ENCODE results near the gene ZNF217. TPM values are rescaled to one million over a fixed set of nuclear protein-coding genes. Genes with fewer than 3 reads are reported as not detected.
"Not testable (repeated sequence)": the region's sequence is repeated elsewhere in the genome, so short reads cannot be mapped to it uniquely, and the experiment has no call there.

Gene ZNF217
- total RNA-seq, 1 donor from 2014 or later = 30.9 TPM

DNA sequence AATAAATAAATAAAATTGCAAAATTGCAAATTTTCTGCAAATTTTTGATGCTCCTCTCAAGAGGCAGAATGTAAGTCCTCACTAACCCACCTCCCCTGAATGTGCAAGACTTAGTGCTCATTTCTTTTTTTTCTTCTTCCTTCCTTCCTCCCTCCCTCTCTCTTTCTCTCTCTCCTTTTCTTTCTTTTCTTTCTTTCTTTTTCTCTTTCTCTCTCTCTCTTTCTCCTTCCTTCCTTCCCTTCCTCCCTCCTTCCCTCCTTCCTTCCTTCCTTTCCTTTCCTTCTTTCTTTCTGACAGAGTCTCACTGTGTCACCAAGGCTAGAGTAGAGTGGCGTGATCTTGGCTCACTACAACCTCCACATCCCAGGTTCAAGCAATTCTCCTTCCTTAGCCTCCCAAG, 60.1 kb downstream of the ZNF217 start:
- DNase-seq (no peak), ATAC-seq (no peak)
- TF ChIP-seq, protein P1, sequence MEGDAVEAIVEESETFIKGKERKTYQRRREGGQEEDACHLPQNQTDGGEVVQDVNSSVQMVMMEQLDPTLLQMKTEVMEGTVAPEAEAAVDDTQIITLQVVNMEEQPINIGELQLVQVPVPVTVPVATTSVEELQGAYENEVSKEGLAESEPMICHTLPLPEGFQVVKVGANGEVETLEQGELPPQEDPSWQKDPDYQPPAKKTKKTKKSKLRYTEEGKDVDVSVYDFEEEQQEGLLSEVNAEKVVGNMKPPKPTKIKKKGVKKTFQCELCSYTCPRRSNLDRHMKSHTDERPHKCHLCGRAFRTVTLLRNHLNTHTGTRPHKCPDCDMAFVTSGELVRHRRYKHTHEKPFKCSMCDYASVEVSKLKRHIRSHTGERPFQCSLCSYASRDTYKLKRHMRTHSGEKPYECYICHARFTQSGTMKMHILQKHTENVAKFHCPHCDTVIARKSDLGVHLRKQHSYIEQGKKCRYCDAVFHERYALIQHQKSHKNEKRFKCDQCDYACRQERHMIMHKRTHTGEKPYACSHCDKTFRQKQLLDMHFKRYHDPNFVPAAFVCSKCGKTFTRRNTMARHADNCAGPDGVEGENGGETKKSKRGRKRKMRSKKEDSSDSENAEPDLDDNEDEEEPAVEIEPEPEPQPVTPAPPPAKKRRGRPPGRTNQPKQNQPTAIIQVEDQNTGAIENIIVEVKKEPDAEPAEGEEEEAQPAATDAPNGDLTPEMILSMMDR (IDR thresholded peaks at IDR 0.05) = no peak

DNA sequence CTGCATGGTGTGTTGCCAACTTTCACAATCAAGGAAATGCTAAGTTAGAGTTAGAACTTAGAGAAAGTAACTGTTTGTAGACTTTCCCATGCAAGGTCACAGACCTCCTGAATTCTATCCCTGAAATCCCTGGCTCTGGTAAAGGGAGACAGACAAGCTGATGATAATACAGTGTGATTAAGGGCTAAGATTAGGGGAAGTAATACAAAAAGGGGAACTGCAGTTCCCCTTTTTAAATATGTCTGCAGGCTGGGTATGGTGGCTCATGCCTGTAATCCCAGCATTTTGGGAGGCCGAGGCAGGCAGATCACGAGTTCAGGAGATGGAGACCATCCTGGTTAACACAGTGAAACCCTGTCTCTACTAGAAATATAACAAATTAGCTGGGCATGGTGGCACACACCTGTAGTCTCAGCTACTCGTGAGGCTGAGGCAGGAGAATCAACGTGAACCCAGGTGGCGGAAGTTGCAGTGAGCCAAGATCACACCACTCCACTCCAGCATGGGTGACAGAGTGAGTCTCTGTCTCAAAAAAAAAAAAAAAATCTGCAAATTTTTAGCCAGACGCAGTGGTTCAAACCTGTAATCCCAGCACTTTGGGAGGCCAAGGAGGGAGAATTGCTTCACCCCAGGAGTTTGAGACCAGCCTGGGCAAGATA, 60.9 kb downstream of the ZNF217 start:
- not testable (repeated sequence) for DNase-seq

More for the DNA sequence above, 60.1 kb downstream of the ZNF217 start:
- Histone ChIP-seq H3K4me1 (no peaks in the 10 kb centered on the region), H3K27me3 (no peaks in the 10 kb centered on the region), H3K4me3 (no peak overlapping the region), H3K27ac (no peak overlapping the region), H3K9me3 (no peaks in the 10 kb centered on the region), H3K36me3 (no peaks in the 10 kb centered on the region)
- intact Hi-C loops (cut with DNase I) = no loop called here

DNA sequence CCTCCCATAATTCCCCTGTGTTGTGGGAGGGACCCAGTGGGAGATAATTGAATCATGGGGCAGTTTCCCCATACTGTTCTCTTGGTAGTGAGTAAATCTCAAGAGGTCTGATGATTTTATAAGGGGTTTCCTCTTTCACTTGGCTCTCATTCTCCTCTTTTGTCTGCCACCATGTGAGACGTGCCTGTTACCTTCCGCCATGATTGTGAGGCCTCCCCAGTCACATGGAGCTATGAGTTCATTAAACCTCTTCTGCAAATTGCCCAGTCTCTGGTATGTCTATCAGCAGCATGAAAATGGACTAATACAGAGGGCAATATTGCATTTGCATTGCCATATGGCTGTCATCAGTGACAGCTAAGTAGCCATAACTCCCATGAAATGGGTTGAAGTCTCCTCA, 63.2 kb downstream of the ZNF217 start:
- no peak for DNase-seq
- no peaks in the 10 kb centered on the region for H3K9me3 ChIP-seq
- no peak overlapping the region for H3K27ac ChIP-seq
- H3K27me3 ChIP-seq = no peaks in the 10 kb centered on the region
- intact Hi-C loops (cut with DNase I) = no loop called here
- no peak for ATAC-seq
- TF ChIP-seq, protein P1 (IDR thresholded peaks at IDR 0.05) = no peak
- no peak overlapping the region for H3K4me3 ChIP-seq
- H3K4me1 ChIP-seq = no peaks in the 10 kb centered on the region
- no peaks in the 10 kb centered on the region for H3K36me3 ChIP-seq

More for the DNA sequence above, 60.9 kb downstream of the ZNF217 start:
- H3K27ac ChIP-seq; H3K36me3 ChIP-seq; H3K4me1 ChIP-seq; H3K9me3 ChIP-seq; intact Hi-C loops (cut with DNase I); H3K4me3 ChIP-seq; H3K27me3 ChIP-seq: not testable (repeated sequence)
- ATAC-seq = peak; percentile 76

DNA sequence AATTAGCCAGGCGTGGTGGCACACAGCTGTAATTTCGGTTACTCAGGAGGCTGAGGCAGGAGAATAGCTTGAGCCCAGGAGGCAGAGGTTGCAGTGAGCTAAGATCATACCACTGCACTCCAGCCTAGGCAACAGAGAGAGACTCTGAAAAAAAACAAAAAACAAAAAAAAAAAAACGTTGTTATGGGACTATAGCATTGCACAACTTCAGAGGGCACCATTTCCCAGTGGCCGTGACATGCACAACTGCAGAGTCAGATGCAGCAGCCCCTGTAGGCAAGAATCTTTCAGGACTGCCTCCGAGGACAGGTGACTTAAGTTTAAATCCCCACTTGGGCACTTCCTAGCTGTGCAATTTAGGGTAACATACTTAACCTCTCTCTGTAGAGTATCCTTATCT, 64.0 kb downstream of the ZNF217 start:
- no peaks in the 10 kb centered on the region for H3K27me3 ChIP-seq
- no peak overlapping the region for H3K4me3 ChIP-seq
- no peaks in the 10 kb centered on the region for H3K9me3 ChIP-seq
- ATAC-seq = no peak
- TF ChIP-seq, protein P1 (IDR thresholded peaks at IDR 0.05) = no peak
- no peak for DNase-seq
- no peak overlapping the region for H3K27ac ChIP-seq
- H3K4me1 ChIP-seq = no peaks in the 10 kb centered on the region
- H3K36me3 ChIP-seq = no peaks in the 10 kb centered on the region
- intact Hi-C loops (cut with DNase I) = no loop called here

DNA sequence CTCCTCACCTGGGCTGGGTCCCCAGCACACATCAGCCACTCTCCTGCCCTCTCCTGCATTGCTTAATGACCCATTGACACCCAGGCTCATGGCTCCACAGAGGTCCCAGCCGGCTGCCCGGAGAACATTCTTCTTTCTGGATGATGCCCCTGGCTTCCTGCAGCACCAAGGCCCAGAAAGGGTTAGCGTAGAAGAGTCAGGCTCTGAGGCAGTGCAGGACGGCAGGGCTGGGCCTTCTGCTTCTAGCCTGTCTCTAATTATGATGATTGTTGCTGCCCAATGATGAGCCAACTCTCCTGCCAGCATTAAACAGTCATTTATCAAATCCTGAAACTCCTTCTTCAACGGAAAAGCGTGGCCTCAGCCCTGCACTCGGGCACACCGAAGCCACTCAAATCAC, 66.4 kb downstream of the ZNF217 start:
- H3K9me3 ChIP-seq = no peaks in the 10 kb centered on the region
- no peaks in the 10 kb centered on the region for H3K36me3 ChIP-seq
- TF ChIP-seq, protein P1 (IDR thresholded peaks at IDR 0.05) = no peak
- no peak for DNase-seq
- ATAC-seq = no peak
- no peaks in the 10 kb centered on the region for H3K27me3 ChIP-seq
- intact Hi-C loops (cut with DNase I) = no loop called here
- H3K4me3 ChIP-seq = no peak overlapping the region
- H3K27ac ChIP-seq = no peak overlapping the region
- H3K4me1 ChIP-seq = no peaks in the 10 kb centered on the region

DNA sequence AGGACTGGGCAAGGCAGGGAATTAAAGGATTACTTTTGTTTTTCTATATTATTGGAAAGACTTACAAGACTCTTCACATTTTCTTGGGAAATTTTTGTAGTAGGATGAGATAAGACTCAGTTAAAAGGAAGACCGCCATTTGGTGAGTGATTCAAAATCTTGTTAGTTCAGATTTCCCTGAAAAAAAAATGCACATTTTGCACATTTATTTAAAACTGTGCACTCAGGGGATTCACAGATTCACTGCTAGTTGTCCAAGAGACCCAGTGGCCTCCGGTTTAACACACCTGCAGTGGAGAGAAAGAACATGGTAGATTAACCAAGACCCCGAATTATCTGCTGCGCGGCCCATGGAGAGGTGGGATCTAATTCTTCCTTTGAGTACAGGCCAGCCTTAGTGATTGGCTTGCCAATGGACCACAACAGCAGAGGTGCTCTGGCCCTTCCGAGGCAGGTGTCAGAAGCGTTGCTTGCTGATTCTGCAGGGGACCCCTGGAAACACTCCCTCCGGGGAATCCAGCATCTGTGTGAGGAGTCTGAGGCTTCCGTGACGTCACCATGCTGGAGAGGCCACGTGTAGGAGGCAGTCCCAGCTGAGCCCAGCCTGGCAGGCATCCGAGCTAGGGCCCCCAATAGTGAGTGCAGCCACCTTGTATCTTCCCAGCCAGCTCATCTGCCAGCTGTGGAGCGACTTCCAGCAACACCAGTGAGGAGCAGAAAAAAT, 68.9 kb downstream of the ZNF217 start:
- H3K27ac ChIP-seq = no peak overlapping the region
- no peaks in the 10 kb centered on the region for H3K4me1 ChIP-seq
- DNase-seq = no peak
- intact Hi-C loops (cut with DNase I) = no loop called here
- no peak overlapping the region for H3K4me3 ChIP-seq
- TF ChIP-seq, protein P1 (IDR thresholded peaks at IDR 0.05) = no peak
- H3K9me3 ChIP-seq = no peaks in the 10 kb centered on the region
- H3K27me3 ChIP-seq = no peaks in the 10 kb centered on the region
- no peaks in the 10 kb centered on the region for H3K36me3 ChIP-seq
- no peak for ATAC-seq

DNA sequence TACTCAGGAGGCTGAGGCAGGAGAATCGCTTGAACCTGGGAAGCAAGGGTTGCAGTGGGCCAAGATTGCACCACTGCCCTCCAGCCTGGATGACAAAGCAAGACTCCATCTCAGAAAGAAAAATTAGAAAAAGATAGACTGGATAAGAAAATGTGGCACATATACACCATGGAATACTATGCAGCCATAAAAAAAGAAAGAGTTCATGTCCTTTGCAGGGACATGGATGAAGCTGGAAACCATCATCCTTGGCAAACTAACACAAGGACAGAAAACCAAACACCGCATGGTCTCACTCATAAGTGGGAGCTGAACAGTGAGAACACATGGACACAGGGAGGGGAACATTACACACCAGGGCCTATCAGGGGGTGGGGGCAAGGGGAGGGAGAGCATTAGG, 70.0 kb downstream of the ZNF217 start:
- H3K4me1 ChIP-seq; intact Hi-C loops (cut with DNase I); H3K9me3 ChIP-seq; H3K27me3 ChIP-seq; DNase-seq; ATAC-seq; H3K4me3 ChIP-seq; H3K36me3 ChIP-seq; H3K27ac ChIP-seq: not testable (repeated sequence)
